HepG2 (cell line): ENCODE results near the gene HOXC4. TPM values are rescaled to one million over a fixed set of nuclear protein-coding genes. Genes with fewer than 3 reads are reported as not detected.

Experiments
- ATAC-seq: fragments of 200-7000 bp; cut with Tn5 transposase; 3 replicates; pipeline ENCODE4 v1.9.1; 2020; ENCODE audit warnings: mild to moderate bottlenecking, moderate library complexity
- BruUV-seq: library from RNA; stranded (reverse); fragments of 400-500 nt; replicated peaks from 2 replicates; lab custom pipeline; 2021; lab: Mats Ljungman, UMichigan
- CTCF ChIA-PET: fragments of 300-600 bp; formaldehyde crosslinking; extraction: SDS; loops from one replicate; lab custom pipeline; 2021; ENCODE audit warnings: low total read pairs, inconsistent platforms, low intra/inter-chr PET ratio; lab: Yijun Ruan, JAX
- POLR2A ChIA-PET: fragments of 350-600 bp; sonication (Branson Sonifier 250); formaldehyde crosslinking; loops from one replicate; lab custom pipeline; 2020; ENCODE audit warnings: antibody characterized with exemption, inconsistent platforms; lab: Yijun Ruan, JAX
- DNase-seq: peaks from one replicate; pipeline ENCODE4 v3.0.0-alpha.2; 2015; ENCODE audit warnings: low spot score
- FAIRE-seq: peaks from 3 replicates; lab custom pipeline; 2011; peaks lifted over from hg19 to GRCh38; lab: Jason Lieb, UNC
- H2AFZ ChIP-seq: one replicate; pipeline ENCODE4 v1.6.1; 2011; ENCODE audit warnings: low read length, inconsistent platforms
- H3K27ac ChIP-seq: fragments of 300-600 bp; 3 replicates; pipeline ENCODE4 v1.8.0; 2011; ENCODE audit warnings: mixed run types, mild to moderate bottlenecking, mixed read lengths, low read length, inconsistent platforms; ENCODE audit not compliant: insufficient read depth; ENCODE audit errors: extremely low read length
- H3K27me3 ChIP-seq, 2 experiments: fragments of 200-600 bp in 1 of 2; 2 replicates in 1 of 2; 3 replicates in 1 of 2; pipeline versions ENCODE4 v1.6.0 to v1.8.0; 2011; ENCODE audit warnings: low read length in 2 of 2, mild to moderate bottlenecking in 2 of 2, moderate library complexity in 2 of 2, inconsistent platforms in 1 of 2; ENCODE audit not compliant: insufficient read depth in 2 of 2, control insufficient read depth in 1 of 2
- H3K36me3 ChIP-seq, 2 experiments: fragments of 200-600 bp in 1 of 2; replicated peaks in 1 of 2; 2 replicates in 1 of 2; 3 replicates in 1 of 2; pipeline versions ENCODE4 v1.5.1 to v1.8.0; 2011; ENCODE audit warnings: low read length in 2 of 2, inconsistent platforms in 1 of 2; ENCODE audit not compliant: insufficient read depth in 2 of 2, control insufficient read depth in 1 of 2
- H3K4me1 ChIP-seq: 2 replicates; pipeline ENCODE4 v1.5.1; 2012; ENCODE audit warnings: low read length, inconsistent platforms; ENCODE audit not compliant: insufficient read depth
- H3K4me2 ChIP-seq: 2 replicates; pipeline ENCODE4 v1.6.0; 2011; ENCODE audit warnings: low read depth, low read length, inconsistent platforms
- H3K4me3 ChIP-seq, 3 experiments: fragments of 200-600 bp in 1 of 3; sonication (generic), shearing (Covaris generic) in 1 of 3; replicated peaks in 1 of 3; 2 replicates each; pipeline ENCODE4 v1.5.1; 2011 to 2016; ENCODE audit warnings: low read length in 3 of 3, inconsistent platforms in 2 of 3, low read depth in 2 of 3, mild to moderate bottlenecking in 2 of 3, control low read depth in 1 of 3, mixed read lengths in 1 of 3; ENCODE audit not compliant: insufficient read depth in 1 of 3
- H3K79me2 ChIP-seq: one replicate; pipeline ENCODE4 v1.6.1; 2011; ENCODE audit warnings: low read length, inconsistent platforms; ENCODE audit not compliant: insufficient read depth
- H3K9ac ChIP-seq: 2 replicates; pipeline ENCODE4 v1.6.0; 2011; ENCODE audit warnings: mild to moderate bottlenecking, low read depth, low read length, inconsistent platforms; ENCODE audit not compliant: insufficient read depth
- H3K9me3 ChIP-seq: 2 replicates; pipeline ENCODE4 v1.5.1; 2012; ENCODE audit warnings: mild to moderate bottlenecking, low read length
- H4K20me1 ChIP-seq: 2 replicates; pipeline ENCODE4 v1.6.0; 2011; ENCODE audit warnings: inconsistent platforms, mild to moderate bottlenecking, low read length, moderate library complexity; ENCODE audit not compliant: insufficient read depth
- ARNTL ChIP-seq: sonication (generic); formaldehyde crosslinking; IDR thresholded peaks from 2 replicates; pipeline ENCODE4 v1.4.0; 2020; ENCODE audit warnings: mild to moderate bottlenecking, missing genetic modification reagents
- ATF7-NPFF ChIP-seq: sonication (generic); formaldehyde crosslinking; IDR thresholded peaks from 2 replicates; pipeline ENCODE4 v1.8.1; 2023; ENCODE audit warnings: mild to moderate bottlenecking, low read depth, missing genetic modification reagents, moderate library complexity
- BRF2 ChIP-seq: sonication (generic); formaldehyde crosslinking; IDR thresholded peaks from 2 replicates; pipeline ENCODE4 v1.8.1; 2022; ENCODE audit warnings: mild to moderate bottlenecking, missing genetic modification reagents
- CHD4 ChIP-seq: fragments of 200-600 bp; sonication (generic); IDR thresholded peaks from 2 replicates; pipeline ENCODE4 v1.7.0; 2017; ENCODE audit warnings: mild to moderate bottlenecking, low read length, borderline replicate concordance
- ETS1 ChIP-seq: sonication (generic); formaldehyde crosslinking; IDR thresholded peaks from 2 replicates; pipeline ENCODE4 v1.4.0; 2020; ENCODE audit warnings: missing genetic modification reagents
- KDM5A ChIP-seq: fragments of 200-600 bp; sonication (generic); IDR thresholded peaks from 2 replicates; pipeline ENCODE4 v1.7.0; 2018; ENCODE audit warnings: antibody characterized with exemption, mild to moderate bottlenecking, low read length, borderline replicate concordance
- SRSF9 ChIP-seq: fragments of 200-400 bp; formaldehyde crosslinking; IDR thresholded peaks from 2 replicates; pipeline ENCODE4 v1.6.1; 2018; ENCODE audit warnings: borderline replicate concordance, mild to moderate bottlenecking, low read depth, low read length; ENCODE audit not compliant: insufficient read depth, poor library complexity, severe bottlenecking
- ZNF609 ChIP-seq: sonication (generic); formaldehyde crosslinking; IDR thresholded peaks from 2 replicates; pipeline ENCODE4 v1.4.0; 2020; ENCODE audit warnings: mild to moderate bottlenecking, missing genetic modification reagents, borderline replicate concordance
- ZNF780A ChIP-seq: sonication (generic); formaldehyde crosslinking; IDR thresholded peaks from 2 replicates; pipeline ENCODE4 v1.8.0; 2022; ENCODE audit warnings: mild to moderate bottlenecking, missing genetic modification reagents, moderate library complexity
- WGBS: methylation state at CpG from one replicate; pipeline ENCODE4 v1.1.6; 2017; ENCODE audit warnings: low lambda C conversion rate; 5-methylcytosine and 5-hydroxymethylcytosine counted together
- in situ Hi-C: cut with HindIII; loops from 2 replicates; pipeline ENCODE4 v1.10.0; 2017; ENCODE audit warnings: low pct_unique_long_range_greater_than_20kb; ENCODE audit not compliant: extremely low pct_ligation_motif_present
- intact Hi-C: fragments of 100-400 bp; cut with micrococcal nuclease; formaldehyde crosslinking; loops from one replicate; pipeline ENCODE4 v1.10.0; 2022; ENCODE audit not compliant: unreplicated experiment
- polyA plus RNA-seq, 8 experiments: library from polyadenylated mRNA; depleted of rRNA in 3 of 8; stranded (reverse) in 7 of 8; unstranded in 1 of 8; fragments of >200 nt; fragmentation: Illumina TruSeq in 4 of 8; extraction: Trizol in 4 of 8; gene quantifications; 2 replicates each; pipeline versions ENCODE4 v1.2.1 to v1.2.3, GENCODE V29; 2011 to 2016; ENCODE audit warnings: low read depth in 4 of 8, missing spikeins in 1 of 8, mixed read lengths in 1 of 8; ENCODE audit not compliant: insufficient read depth in 1 of 8
- total RNA-seq, 5 experiments: library from RNA; depleted of rRNA; stranded (reverse); fragments of >200 nt; fragmentation: Illumina TruSeq; extraction: Trizol; gene quantifications; 2 replicates each; pipeline ENCODE4 v1.2.3, GENCODE V29; 2016; ENCODE audit warnings: low read depth in 1 of 5

The HOXC4 gene
- total and polyA plus RNA-seq, 2 of the 13 experiments (the other 11 are each of a cell fraction or from before 2014, with no cell fraction given) = not detected

- H3K79me2 ChIP-seq = no peaks in the 10 kb centered on the region
- no peak overlapping the region for H2AFZ ChIP-seq
- no peak for FAIRE-seq
- no peaks in the 10 kb centered on the region for H4K20me1 ChIP-seq
- no peak for TF ChIP-seq BRF2 (CRISPR knock-in tag)
- no peak for TF ChIP-seq CHD4
- TF ChIP-seq ETS1 (CRISPR knock-in tag) = no peak
- TF ChIP-seq KDM5A = no peak
- no peak for TF ChIP-seq SRSF9
- TF ChIP-seq ZNF780A (CRISPR knock-in tag) = no peak
- TF ChIP-seq ATF7-NPFF (CRISPR knock-in tag) = no peak
- no peak for TF ChIP-seq ARNTL (CRISPR knock-in tag)
- TF ChIP-seq ZNF609 = no peak
- TF ChIP-seq, all 625 proteins: peak for 0
- no peaks in the 10 kb centered on the region for H3K4me1 ChIP-seq
- no peak for DNase-seq
- no peak overlapping the region for H3K27ac ChIP-seq
- no peak overlapping the region for H3K9ac ChIP-seq
- peaks cover 5 to 80% of the 10 kb centered on the region in 2 experiments for H3K27me3 ChIP-seq
- ChIA-PET CTCF (no interaction called here), POLR2A (no interaction called here)
- intact Hi-C loops = no loop called here
- no peak for ATAC-seq
- WGBS = 39% methylated on average over 57 of the region's 61 CpGs
- H3K36me3 ChIP-seq = no peaks in the 10 kb centered on the region
- in situ Hi-C loops = no loop called here
- no peaks in the 10 kb centered on the region for H3K9me3 ChIP-seq
- H3K4me3 ChIP-seq = no peak overlapping the region
- no peak overlapping the region for H3K4me2 ChIP-seq
- BruUV-seq = no TSS peak
These were observed 6.3 kb upstream of the HOXC4 start for GRCh38 chr12:54047160-54047963.
